Activated naive CD8-positive, alpha-beta T cell treated with anti-CD3 and anti-CD28 coated beads for 36 hours (primary cell): ENCODE results near the gene CAPN10. TPM values are rescaled to one million over a fixed set of nuclear protein-coding genes. Genes with fewer than 3 reads are reported as not detected.
"Not testable (repeated sequence)": the region's sequence is repeated elsewhere in the genome, so short reads cannot be mapped to it uniquely, and the experiment has no call there.

Experiments
- DNase-seq: peaks from one replicate; pipeline ENCODE4 v3.0.0; 2021
- H3K27ac Mint-ChIP-seq: one replicate; pipeline ENCODE4 v1.8.0; 2022; ENCODE audit warnings: mild to moderate bottlenecking, moderate library complexity, mixed read lengths
- H3K27me3 Mint-ChIP-seq: one replicate; pipeline ENCODE4 v1.8.0; 2022; ENCODE audit warnings: mild to moderate bottlenecking, mixed read lengths
- H3K36me3 Mint-ChIP-seq: one replicate; pipeline ENCODE4 v1.8.0; 2021; ENCODE audit warnings: mild to moderate bottlenecking, mixed read lengths
- H3K4me1 Mint-ChIP-seq: one replicate; pipeline ENCODE4 v1.8.0; 2021; ENCODE audit warnings: mixed read lengths
- H3K4me3 Mint-ChIP-seq: one replicate; pipeline ENCODE4 v1.8.0; 2022; ENCODE audit warnings: mild to moderate bottlenecking, moderate library complexity, mixed read lengths
- H3K9me3 Mint-ChIP-seq: one replicate; pipeline ENCODE4 v1.8.0; 2022; ENCODE audit warnings: mixed read lengths
- total RNA-seq, 2 experiments: library from RNA; stranded (reverse); gene quantifications; one replicate each; pipeline ENCODE4 v1.2.3, GENCODE V29; 2021

The CAPN10 gene, protein sequence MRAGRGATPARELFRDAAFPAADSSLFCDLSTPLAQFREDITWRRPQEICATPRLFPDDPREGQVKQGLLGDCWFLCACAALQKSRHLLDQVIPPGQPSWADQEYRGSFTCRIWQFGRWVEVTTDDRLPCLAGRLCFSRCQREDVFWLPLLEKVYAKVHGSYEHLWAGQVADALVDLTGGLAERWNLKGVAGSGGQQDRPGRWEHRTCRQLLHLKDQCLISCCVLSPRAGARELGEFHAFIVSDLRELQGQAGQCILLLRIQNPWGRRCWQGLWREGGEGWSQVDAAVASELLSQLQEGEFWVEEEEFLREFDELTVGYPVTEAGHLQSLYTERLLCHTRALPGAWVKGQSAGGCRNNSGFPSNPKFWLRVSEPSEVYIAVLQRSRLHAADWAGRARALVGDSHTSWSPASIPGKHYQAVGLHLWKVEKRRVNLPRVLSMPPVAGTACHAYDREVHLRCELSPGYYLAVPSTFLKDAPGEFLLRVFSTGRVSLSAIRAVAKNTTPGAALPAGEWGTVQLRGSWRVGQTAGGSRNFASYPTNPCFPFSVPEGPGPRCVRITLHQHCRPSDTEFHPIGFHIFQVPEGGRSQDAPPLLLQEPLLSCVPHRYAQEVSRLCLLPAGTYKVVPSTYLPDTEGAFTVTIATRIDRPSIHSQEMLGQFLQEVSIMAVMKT
- total RNA-seq = 10 to 100 TPM; 30.1 to 32.3 TPM

DNA sequence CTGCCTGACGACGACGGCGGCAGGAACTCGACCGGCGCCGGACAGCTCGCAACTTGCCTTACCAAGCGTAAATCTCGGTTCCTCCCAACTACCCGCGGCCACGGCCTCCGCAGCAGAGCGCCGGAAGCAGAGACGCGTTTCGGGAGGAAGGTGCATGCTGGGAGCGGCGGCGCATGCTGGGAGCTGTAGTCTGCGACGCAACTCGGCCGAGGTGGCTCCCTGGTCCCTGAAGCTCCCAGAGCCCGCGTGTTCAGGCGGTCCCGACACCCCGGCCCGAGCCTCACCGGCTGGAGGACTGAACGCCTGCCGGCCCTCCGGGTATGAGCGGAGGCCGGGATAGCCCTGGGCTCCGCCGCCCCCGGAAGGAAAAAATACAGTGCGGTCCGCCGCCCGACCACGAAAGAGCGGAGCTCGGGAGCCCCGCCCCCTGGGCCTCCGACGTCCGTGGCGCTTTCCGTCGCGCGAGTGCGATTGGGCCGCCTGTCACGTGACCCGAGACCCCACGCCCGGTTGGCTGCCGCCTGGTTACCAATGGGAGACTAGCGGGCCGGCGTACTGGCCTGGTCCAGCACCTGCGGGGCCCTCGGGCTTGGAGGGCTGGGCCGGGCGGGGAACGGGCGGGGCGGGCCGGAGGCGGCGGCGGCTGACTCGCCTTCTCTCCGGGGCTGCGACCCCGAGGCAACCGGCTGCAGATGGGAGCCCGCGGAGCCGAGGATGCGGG lies at the start of gene CAPN10:
Gene CAPN10, plus strand, starts transcription at position 537 of the 721 bp plus-strand sequence. Its CDS starts 178 bp downstream, at position 715.
- Mint-ChIP-seq H3K27ac (peak within 1 kb of the TSS; percentile 89), H3K9me3 (no peaks in the 10 kb centered on the region), H3K4me3 (peak within 1 kb of the TSS; percentile 91)

GRCh38 chr2:240538031-240538780 lies 48.3 kb upstream of the CAPN10 start:
- Mint-ChIP-seq H3K4me1 (peaks cover 2% of the 10 kb centered on the region), H3K9me3 (peaks cover 4% of the 10 kb centered on the region), H3K4me3 (no peak overlapping the region), H3K27ac (no peak overlapping the region), H3K27me3 (no peaks in the 10 kb centered on the region), H3K36me3 (peaks cover 59% of the 10 kb centered on the region)
- no peak for DNase-seq

More for the DNA sequence above, at the start of gene CAPN10:
- H3K27me3 Mint-ChIP-seq = no peaks in the 10 kb centered on the region
- peaks cover 43% of the 10 kb centered on the region for H3K4me1 Mint-ChIP-seq
- DNase-seq = peak; percentile 98
- peaks cover 5% of the 10 kb centered on the region for H3K36me3 Mint-ChIP-seq

DNA sequence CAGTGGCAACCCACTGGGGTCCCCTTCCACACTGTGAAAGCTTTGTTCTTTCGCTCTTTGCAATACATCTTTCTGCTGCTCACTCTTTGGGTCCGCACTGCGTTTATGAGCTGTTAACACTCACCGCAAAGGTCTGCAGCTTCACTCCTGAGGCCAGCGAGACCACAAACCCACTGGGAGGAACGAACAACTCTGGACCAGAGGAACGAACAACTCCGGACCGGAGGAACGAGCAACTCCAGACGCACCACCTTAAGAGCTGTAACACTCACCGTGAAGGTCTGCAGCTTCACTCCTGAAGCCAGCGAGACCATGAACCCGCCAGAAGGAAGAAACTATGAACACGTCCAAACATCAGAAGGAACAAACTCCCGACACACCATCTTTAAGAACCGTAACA lies 47.4 kb upstream of the CAPN10 start:
- peaks cover 57% of the 10 kb centered on the region for H3K36me3 Mint-ChIP-seq
- H3K4me3 Mint-ChIP-seq, H3K27me3 Mint-ChIP-seq: not testable (repeated sequence)

GRCh38 chr2:240539906-240540305 lies 46.6 kb upstream of the CAPN10 start:
- H3K27ac Mint-ChIP-seq = no peak overlapping the region
- peaks cover 53% of the 10 kb centered on the region for H3K36me3 Mint-ChIP-seq
- peaks cover 2% of the 10 kb centered on the region for H3K4me1 Mint-ChIP-seq

More for the DNA sequence above, 47.4 kb upstream of the CAPN10 start:
- not testable (repeated sequence) for DNase-seq, H3K27ac Mint-ChIP-seq, H3K9me3 Mint-ChIP-seq, H3K4me1 Mint-ChIP-seq

GRCh38 chr2:240551288-240551687 lies 35.2 kb upstream of the CAPN10 start:
- peaks cover 44% of the 10 kb centered on the region for H3K36me3 Mint-ChIP-seq
- H3K4me3 Mint-ChIP-seq = no peak overlapping the region
- DNase-seq = no peak
- peaks cover 2% of the 10 kb centered on the region for H3K9me3 Mint-ChIP-seq
- H3K4me1 Mint-ChIP-seq = peaks cover 3% of the 10 kb centered on the region
- H3K27me3 Mint-ChIP-seq = no peaks in the 10 kb centered on the region
- H3K27ac Mint-ChIP-seq = no peak overlapping the region

More at GRCh38 chr2:240539906-240540305, 46.6 kb upstream of the CAPN10 start:
- H3K4me3 Mint-ChIP-seq = no peak overlapping the region
- DNase-seq = no peak
- H3K27me3 Mint-ChIP-seq = no peaks in the 10 kb centered on the region
- H3K9me3 Mint-ChIP-seq = no peaks in the 10 kb centered on the region

- Mint-ChIP-seq H3K27me3 (no peaks in the 10 kb centered on the region), H3K36me3 (peaks cover 41% of the 10 kb centered on the region), H3K27ac (peak overlapping the region; percentile 47)
Observed at GRCh38 chr2:240551811-240552210, 34.7 kb upstream of the CAPN10 start.

GRCh38 chr2:240553956-240554480 lies 32.5 kb upstream of the CAPN10 start:
- peaks cover 19% of the 10 kb centered on the region for H3K4me1 Mint-ChIP-seq
- no peak overlapping the region for H3K4me3 Mint-ChIP-seq
- H3K9me3 Mint-ChIP-seq = peaks cover 2% of the 10 kb centered on the region
- peaks cover 41% of the 10 kb centered on the region for H3K36me3 Mint-ChIP-seq
- no peaks in the 10 kb centered on the region for H3K27me3 Mint-ChIP-seq
- DNase-seq = no peak
- no peak overlapping the region for H3K27ac Mint-ChIP-seq

More at GRCh38 chr2:240551811-240552210, 34.7 kb upstream of the CAPN10 start:
- Mint-ChIP-seq H3K9me3 (peaks cover 2% of the 10 kb centered on the region), H3K4me3 (no peak overlapping the region), H3K4me1 (peaks cover 8% of the 10 kb centered on the region)
- no peak for DNase-seq

DNA sequence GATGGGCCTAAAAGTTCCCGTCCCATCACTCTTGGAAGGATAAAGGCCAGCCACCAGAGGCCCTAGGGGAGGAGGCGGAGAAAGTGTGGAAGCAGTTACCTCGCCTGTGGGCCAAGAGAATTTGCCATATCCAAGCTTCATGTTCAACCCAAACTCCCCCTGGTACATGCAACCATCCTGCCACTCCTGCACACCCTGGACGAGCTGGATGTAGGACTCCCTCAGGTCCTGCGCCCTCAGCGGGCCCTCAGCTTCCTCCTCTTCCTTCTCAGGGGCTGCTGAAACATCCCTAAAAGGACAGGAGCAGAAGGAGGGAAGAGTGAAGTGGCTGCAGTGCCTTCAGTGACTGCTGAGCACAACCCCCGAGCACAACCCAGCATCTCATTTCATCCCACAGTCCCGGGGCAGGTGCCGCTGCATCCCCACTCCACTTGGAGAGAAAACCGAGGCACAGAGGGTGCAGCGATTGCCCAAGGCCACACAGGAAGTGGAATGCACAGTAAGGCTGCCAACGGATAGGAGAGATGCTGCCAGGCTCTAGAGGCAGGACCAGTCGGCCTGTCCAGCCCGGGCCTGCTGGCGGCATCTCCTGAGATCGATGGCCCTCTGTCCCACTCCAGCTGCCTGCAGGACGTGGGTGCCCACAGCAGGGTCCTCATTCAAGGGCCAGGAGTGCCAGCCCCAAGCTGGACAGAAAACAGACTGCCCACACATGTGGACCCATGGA lies 31.6 kb upstream of the CAPN10 start:
- DNase-seq = no peak
- H3K27me3 Mint-ChIP-seq = no peaks in the 10 kb centered on the region
- peaks cover 2% of the 10 kb centered on the region for H3K9me3 Mint-ChIP-seq
- peaks cover 27% of the 10 kb centered on the region for H3K4me1 Mint-ChIP-seq
- no peak overlapping the region for H3K27ac Mint-ChIP-seq
- peaks cover 49% of the 10 kb centered on the region for H3K36me3 Mint-ChIP-seq
- no peak overlapping the region for H3K4me3 Mint-ChIP-seq

- H3K36me3 Mint-ChIP-seq = peaks cover 45% of the 10 kb centered on the region
- H3K27ac Mint-ChIP-seq = no peak overlapping the region
Observed at GRCh38 chr2:240555541-240556250, 30.8 kb upstream of the CAPN10 start.

GRCh38 chr2:240556553-240557100 lies 29.9 kb upstream of the CAPN10 start:
- no peaks in the 10 kb centered on the region for H3K9me3 Mint-ChIP-seq
- H3K27me3 Mint-ChIP-seq = no peaks in the 10 kb centered on the region
- no peak overlapping the region for H3K27ac Mint-ChIP-seq
- H3K36me3 Mint-ChIP-seq = peaks cover 39% of the 10 kb centered on the region
- peak overlapping the region; percentile 56 for H3K4me3 Mint-ChIP-seq
- peak; percentile 67 for DNase-seq
- peaks cover 32% of the 10 kb centered on the region for H3K4me1 Mint-ChIP-seq

More at GRCh38 chr2:240555541-240556250, 30.8 kb upstream of the CAPN10 start:
- Mint-ChIP-seq H3K4me3 (no peak overlapping the region), H3K27me3 (no peaks in the 10 kb centered on the region), H3K9me3 (peaks cover 2% of the 10 kb centered on the region), H3K4me1 (peaks cover 28% of the 10 kb centered on the region)
- no peak for DNase-seq

GRCh38 chr2:240557101-240557751 lies 29.3 kb upstream of the CAPN10 start:
- H3K4me3 Mint-ChIP-seq = peak overlapping the region; percentile 56
- H3K4me1 Mint-ChIP-seq = peaks cover 37% of the 10 kb centered on the region
- no peaks in the 10 kb centered on the region for H3K9me3 Mint-ChIP-seq
- peaks cover 39% of the 10 kb centered on the region for H3K36me3 Mint-ChIP-seq
- no peak overlapping the region for H3K27ac Mint-ChIP-seq
- no peak for DNase-seq
- no peaks in the 10 kb centered on the region for H3K27me3 Mint-ChIP-seq

DNA sequence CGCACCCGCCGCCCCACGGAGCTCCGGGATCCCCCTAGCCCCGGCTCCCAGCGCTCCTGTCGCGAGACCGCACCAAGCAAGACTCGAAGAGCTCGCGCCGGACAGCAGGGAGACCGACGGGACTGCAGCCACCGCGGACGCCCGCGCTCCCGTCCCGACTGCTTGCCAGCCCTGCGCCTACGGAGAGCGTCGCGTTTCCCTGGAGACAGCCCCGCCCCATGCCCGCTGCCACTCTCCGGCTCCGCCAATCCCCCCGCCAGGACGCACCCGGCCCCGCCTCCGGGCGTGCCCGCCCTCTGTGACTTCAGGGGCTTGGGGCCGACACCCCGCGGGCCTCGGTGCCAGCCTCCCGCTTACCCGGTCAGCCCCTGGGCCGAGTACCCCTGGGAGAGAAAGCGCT lies 28.7 kb upstream of the CAPN10 start, which contains the start of gene ANKMY1:
Gene ANKMY1, minus strand, starts transcription at position 181 of the 400 bp plus-strand sequence. CDS start 653 bp downstream, outside the sequence.
- DNase-seq = peak; percentile 85
- peaks cover 42% of the 10 kb centered on the region for H3K36me3 Mint-ChIP-seq
- peak within 1 kb of the TSS; percentile 81 for H3K4me3 Mint-ChIP-seq
- H3K4me1 Mint-ChIP-seq = peaks cover 41% of the 10 kb centered on the region
- H3K27me3 Mint-ChIP-seq = no peaks in the 10 kb centered on the region
- H3K9me3 Mint-ChIP-seq = no peaks in the 10 kb centered on the region
- peak within 1 kb of the TSS; percentile 77 for H3K27ac Mint-ChIP-seq
